Measurements from ENCODE around the gene EZH2.
A peak's percentile ranks its signal among the peaks of the same experiment; 100 is the strongest.

The EZH2 gene

GRCh38 chr7:148804343-148805235 is 79.5 kb downstream of the EZH2 start:
- DNase-seq (ENCODE audit: low spot score) = no peak

DNA sequence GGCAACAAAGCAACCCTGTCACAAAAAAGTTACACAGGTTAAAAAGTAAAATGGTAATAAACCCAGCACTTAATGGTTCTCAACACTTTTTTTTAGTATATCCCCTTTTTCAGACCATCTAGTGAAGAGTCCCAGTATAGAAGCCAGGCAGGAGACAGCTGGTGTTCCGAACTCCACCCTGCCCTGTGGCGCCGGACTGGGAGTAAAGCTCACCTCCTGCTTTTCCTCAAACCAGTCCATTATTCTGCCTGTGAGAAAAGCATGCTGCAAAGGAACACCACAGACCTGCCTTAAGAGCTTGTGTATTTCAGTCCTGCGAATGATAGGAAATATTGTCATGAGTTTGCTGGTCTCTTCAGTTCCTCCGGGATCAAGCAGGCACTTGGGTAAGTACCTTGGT is 81.0 kb downstream of the EZH2 start:
- DNase-seq (ENCODE audit: low spot score) = no peak

DNA sequence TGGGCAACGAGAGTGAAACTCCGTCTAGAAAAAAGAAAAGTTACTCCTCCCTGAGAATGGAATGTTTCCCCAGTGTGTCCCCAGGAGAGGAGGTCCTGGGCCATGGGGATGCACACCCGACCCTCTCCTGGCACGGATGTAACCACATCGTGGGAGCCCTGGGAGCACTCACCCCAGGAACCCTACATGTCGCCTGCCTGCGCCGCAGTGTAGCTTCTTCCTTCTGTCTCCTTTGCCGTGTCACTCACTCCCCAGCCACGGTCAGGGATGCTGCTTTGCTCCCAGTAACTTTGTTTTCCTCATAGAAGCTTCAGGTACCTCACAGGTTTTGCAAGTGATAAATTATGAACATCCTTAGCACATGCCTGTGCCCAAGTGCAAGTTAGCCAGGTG is 82.0 kb downstream of the EZH2 start:
- DNase-seq (ENCODE audit: low spot score) = no peak

DNA sequence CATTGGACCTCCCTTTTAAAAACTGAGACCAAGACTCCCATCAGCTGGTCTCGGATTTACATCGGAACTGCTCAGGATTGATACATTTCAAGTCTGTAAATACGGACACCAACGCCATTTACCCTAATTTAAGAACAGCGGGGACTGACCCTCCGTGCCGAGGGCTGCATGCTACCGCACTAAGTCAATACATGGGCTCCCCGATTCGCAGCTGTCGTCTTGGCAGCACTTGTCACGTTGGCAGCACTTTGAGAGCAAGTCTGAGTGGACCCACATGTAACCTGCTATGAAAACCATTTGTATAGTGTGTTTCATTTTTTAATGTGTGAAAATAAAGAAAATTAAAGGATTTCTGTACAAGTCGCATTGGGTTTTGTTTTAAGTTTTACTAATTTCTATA is 83.4 kb downstream of the EZH2 start:
- DNase-seq (ENCODE audit: low spot score) = no peak

DNA sequence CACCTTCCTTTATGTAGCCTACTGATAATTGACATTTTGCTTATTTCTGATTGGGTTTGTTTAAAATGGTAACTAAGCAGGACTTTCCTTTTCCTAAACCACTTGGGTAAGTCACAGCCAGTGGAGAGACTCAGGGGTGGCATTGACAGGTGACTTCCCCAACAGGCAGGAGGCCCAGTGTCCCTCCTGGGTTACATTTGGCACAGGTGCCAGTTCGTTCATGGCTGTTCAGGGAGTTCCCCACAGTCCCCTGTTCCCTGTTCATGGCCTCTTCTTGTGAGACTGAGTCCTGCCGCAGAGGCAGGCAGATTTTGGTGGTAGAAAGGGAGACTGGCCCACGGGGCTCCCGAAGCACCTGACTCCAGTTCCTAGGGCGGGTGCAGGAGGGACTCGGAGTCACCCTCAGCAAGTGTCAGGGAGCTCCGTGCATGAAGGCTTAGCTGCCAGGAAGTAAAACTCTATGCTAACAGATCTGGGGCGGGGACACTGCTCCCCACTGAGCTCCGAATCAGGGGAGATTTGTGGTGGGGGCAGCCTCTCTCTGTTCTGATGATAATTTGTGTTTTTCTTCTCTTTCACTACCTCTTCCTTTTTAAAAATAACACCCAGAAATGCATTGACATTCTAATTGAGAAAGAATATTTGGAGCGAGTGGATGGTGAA is 84.1 kb downstream of the EZH2 start:
- DNase-seq (ENCODE audit: low spot score) = no peak

DNA sequence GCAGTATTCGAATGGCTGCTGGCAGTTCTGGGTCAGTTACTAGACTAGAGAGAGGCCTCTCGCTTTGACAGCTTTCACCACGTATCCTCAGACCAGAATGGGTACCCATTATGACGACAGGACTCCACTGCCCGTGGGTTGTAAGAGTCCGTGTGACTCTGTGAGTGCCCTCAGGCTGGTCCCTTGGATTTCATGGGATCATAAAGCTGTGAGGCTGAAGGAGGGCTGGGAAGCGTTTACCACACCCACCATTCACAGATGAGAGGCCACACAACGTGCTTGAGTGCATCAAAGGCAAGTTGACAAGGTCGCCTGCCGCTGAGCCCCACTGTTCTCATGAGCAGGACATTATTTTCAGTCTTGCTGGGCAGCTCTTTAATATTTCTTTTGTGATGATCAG is 87.2 kb downstream of the EZH2 start:
- no peak for DNase-seq (ENCODE audit: low spot score)

DNA sequence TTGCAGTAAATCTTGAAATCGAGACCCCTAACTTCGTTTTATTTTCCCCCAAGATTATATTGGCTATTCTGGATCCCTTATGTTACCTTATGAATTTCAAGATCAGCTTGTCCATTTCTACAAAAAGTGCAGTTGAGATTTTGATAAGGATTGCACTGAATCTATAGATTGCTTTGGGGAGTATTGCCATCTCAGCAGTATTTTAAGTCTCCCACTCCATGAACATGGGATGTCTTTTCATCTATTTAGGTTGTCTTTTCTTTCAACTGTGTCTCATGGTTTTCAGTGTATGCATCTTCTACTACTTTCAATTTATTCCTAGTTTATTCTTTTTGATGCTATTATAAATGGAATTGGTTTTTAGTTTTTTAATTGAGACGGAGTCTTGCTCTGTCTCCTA is 89.6 kb downstream of the EZH2 start:
- DNase-seq (ENCODE audit: low spot score) = no peak

GRCh38 chr7:148793590-148793989 is 90.5 kb downstream of the EZH2 start:
- no peak for DNase-seq (ENCODE audit: low spot score)

DNA sequence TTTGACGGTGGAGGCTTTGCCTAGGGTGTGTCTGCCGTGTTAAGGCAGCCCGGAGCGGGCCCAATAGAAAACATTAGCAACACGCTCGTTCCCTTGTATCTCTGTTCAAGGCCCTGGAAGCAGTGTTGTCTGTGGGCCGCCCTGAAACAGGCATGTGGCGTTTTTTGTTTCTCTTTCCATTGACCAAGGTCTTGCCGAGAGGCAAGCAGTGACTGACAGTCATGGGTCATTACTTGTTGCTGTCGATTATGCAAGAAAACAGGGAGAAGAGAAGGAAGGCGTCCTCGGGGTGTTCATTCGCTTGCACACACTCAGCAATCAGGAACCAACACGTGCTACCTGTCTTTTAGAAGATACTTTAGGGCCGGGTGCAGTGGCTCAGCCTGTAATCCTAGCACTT is 92.5 kb downstream of the EZH2 start:
- DNase-seq (ENCODE audit: low spot score) = no peak

GRCh38 chr7:148790850-148791249 is 93.2 kb downstream of the EZH2 start:
- no peak for DNase-seq (ENCODE audit: low spot score)

GRCh38 chr7:148790131-148790726 is 93.9 kb downstream of the EZH2 start:
- no peak for DNase-seq (ENCODE audit: low spot score)

GRCh38 chr7:148789220-148789619 is 94.9 kb downstream of the EZH2 start:
- no peak for DNase-seq (ENCODE audit: low spot score)

- no peak for DNase-seq (ENCODE audit: low spot score)
Measured at GRCh38 chr7:148787571-148788295, 96.4 kb downstream of the EZH2 start.

DNA sequence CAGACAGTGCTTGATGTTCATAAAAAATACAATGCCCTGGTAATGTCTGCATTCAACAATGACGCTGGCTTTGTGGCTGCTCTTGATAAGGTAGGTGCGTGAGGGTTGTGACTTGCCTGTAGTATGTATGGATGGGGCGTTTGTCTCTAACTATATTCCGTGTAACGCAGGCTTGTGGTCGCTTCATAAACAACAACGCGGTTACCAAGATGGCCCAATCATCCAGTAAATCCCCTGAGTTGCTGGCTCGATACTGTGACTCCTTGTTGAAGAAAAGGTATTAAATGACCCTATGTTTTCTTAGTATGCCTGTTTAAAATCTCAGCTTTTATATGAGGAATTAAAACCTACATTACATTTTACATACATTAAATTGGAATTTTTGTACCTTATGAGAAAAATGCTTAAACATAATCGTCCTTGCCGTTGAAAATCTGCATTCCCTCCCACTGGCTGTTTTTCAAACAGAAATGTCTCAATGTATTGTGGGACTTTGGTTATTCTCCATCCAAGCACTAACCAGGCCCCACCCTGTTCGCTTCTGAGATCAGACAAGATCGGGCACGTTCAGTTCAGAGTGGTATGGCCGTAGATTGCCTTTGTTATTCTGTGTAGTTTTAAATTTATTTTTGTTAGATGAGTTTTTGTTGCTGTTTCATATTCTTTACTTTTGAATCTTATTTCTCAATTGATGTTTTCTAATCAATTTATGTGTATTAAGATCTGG is 100.1 kb downstream of the EZH2 start:
- DNase-seq (ENCODE audit: low spot score) = no peak

DNA sequence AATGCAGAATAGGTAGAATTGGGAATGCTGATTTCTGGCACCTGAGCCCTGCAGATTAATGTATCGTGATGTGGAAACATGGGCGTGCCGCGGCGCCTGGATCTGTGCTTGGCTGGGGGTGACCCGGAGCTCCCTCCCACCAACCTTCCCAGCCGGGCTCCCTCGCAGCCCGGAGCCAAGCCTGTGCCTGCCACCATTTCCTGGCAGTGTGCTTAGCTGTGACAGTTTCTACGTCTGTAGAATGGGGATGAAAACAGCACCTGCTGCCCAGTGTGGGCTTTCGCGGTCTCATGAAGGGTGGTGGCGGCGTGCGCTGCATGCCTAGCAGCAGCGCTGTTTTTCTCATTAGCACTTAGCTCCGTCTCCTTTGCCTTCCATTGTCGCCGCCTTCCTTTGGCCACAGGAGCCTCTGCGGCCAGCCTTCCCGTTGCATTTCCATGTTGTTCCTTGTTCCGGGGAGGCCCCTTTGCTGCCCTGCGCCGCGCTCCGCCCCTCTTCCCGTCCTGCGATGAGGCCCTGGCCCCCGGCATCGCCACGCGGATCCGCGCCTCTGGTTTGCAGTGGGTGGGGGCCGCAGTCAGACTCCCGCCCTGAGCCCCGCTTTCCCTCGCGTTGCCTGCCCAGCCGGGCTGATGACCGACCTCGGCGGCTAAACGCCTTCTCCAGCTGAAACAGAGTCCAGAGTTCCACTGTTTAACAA is 101.2 kb downstream of the EZH2 start:
- DNase-seq (ENCODE audit: low spot score) = no peak

DNA sequence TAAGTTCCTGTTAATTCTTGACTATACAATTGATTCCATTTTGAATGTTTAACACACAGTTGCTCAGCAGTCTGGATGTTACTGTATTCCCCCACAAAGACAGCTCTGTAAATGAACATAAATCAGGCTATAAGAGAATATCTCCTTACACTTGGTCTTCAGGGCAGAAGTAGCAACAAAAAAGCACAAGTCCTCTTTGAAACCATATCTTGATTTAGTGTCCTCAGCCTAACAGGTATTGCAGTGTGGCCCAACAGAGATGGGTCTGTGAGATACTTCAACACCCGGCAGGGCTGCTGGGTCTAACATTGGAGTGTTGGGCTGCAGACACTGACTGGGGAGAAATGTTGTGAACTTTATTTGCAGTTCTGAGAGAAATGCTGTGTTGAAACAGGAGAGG is 109.6 kb downstream of the EZH2 start:
- no peak for DNase-seq (ENCODE audit: low spot score)

DNA sequence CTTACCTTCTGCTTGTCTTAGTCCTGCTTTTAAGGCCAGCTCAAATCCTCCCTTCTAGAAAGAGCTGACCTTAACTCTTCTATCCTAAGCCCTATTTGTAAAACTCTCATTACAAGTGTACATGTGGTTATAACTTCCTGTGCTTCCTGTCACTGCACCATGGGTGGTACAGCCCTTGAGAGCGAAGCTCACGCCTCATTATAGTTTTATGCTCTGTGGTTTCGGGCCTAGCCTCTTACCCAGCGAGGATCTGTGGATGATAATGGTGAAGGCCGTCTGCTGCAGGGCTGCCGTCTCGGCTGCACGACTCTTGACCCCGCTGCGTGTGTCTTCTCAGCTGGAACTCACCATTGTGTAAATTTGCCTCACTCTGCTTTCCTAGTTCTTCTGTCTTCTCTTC is 110.8 kb downstream of the EZH2 start:
- DNase-seq (ENCODE audit: low spot score) = no peak

GRCh38 chr7:148772297-148773089 is 111.6 kb downstream of the EZH2 start:
- peak; percentile 34 for DNase-seq (ENCODE audit: low spot score)

DNA sequence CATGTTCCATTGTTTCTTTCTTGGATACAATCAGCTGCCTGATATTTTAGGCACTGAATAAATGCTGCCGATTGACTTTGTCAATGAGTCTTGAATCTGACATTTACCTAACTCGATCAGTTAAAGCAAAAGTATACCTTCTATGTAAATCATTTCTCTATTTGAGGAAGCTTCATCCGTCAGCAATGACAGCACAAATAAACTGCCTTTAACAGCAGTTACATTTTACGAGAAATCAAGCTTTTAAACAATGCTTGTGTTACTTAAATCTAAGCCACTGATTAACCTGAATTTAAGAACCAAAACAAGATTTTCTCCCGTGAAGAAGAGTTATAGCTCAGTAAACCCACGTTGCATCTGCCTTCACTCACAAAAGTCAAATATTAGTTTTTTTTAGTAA is 114.1 kb downstream of the EZH2 start:
- DNase-seq (ENCODE audit: low spot score) = no peak

DNA sequence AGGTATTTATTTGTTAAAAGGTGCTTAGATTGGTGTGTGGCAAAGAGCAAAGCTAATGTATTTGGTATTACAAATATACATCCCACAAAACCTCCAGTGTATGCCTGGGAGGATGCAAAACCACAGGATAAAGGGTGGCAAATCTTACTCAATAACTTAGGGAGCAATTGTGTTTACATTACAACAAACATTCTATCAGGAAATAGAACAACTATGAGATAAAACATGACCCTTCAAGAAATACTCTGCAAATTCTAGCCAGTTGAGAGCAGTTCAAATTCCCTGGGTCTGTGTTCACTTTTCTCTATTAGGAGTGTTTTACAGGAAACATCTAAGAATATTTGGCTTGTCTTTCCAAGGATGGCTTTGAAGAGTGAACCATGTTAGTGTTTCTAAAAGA is 120.5 kb downstream of the EZH2 start:
- DNase-seq (ENCODE audit: low spot score) = no peak

All from putamen (tissue), 1 donor.